ENCODE measurements around the gene FAM107A.
A peak's percentile ranks its signal among the peaks of the same experiment; 100 is the strongest.

The FAM107A gene

DNA sequence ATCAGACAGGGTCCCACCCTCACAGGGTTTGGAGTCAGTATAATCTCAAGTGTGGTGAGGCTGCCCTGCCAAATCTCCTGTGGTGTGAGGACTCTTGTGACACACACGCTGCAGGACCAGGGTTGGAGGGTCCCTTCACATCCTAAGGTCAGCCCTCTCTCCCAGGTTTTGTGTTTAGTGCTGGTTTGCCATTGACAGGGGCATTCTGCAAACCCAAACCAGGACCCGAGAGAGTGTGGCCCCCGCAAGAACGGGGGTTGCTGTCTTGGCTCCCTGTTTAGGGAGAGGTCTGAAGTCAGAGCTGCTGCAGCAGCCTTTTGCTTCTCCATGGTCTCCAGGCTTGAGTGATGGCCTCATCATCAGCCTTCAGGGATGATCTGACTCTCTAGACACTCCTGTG lies 14.7 kb downstream of the FAM107A start:
- no peak for ATAC-seq
- no peak for TF ChIP-seq CSRNP3 (CRISPR knock-in tag; IDR thresholded peaks at IDR 0.05)
- TF ChIP-seq ZFP3 (CRISPR knock-in tag; IDR thresholded peaks at IDR 0.05): no peak
- no peak for TF ChIP-seq TCF4 (CRISPR knock-in tag; IDR thresholded peaks at IDR 0.05; ENCODE audit: borderline replicate concordance)
- TF ChIP-seq, protein P1, sequence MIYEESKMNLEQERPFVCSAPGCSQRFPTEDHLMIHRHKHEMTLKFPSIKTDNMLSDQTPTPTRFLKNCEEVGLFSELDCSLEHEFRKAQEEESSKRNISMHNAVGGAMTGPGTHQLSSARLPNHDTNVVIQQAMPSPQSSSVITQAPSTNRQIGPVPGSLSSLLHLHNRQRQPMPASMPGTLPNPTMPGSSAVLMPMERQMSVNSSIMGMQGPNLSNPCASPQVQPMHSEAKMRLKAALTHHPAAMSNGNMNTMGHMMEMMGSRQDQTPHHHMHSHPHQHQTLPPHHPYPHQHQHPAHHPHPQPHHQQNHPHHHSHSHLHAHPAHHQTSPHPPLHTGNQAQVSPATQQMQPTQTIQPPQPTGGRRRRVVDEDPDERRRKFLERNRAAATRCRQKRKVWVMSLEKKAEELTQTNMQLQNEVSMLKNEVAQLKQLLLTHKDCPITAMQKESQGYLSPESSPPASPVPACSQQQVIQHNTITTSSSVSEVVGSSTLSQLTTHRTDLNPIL (CRISPR knock-in tag; IDR thresholded peaks at IDR 0.05; ENCODE audit: low read depth): no peak
- TF ChIP-seq ZC3H10 (CRISPR knock-in tag; IDR thresholded peaks at IDR 0.05): no peak

DNA sequence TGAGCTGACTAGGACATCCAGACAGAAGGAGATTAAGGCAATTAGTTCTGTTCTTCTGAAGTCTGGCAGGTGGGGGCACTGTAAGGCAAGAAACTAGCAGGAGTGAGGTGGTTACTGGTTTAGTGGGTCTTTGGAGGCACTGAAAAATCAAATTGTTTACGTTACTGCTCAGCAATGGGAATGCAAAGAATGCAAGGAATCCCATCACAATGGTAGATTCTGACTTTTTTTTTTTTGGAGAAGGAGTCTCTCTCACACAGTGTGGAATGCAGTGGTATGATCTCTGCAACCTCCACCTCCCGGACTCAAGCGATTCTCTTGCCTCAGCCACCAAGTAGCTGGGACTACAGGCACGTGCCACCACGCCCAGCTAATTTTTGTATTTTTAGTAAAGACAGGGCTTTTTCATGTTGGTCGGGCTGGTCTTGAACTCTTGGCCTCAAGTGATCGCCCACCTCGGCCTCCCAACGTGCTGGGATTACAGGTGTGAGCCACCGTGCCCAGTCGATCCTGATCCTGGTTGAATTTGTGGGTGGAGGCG lies 16.4 kb downstream of the FAM107A start:
- peak; percentile 89 for ATAC-seq
- TF ChIP-seq SNAI2 (CRISPR knock-in tag; IDR thresholded peaks at IDR 0.05) (no peak), OSR1 (CRISPR knock-in tag; IDR thresholded peaks at IDR 0.05) (no peak), ISL1 (CRISPR knock-in tag; IDR thresholded peaks at IDR 0.05) (peak; percentile 53; the same call in 1 of the 2 replicates)

- no peak for TF ChIP-seq CSRNP3 (CRISPR knock-in tag; IDR thresholded peaks at IDR 0.05)
- no peak for TF ChIP-seq ZC3H10 (CRISPR knock-in tag; IDR thresholded peaks at IDR 0.05)
These were observed 17.6 kb downstream of the FAM107A start for GRCh38 chr3:58559586-58559985.

GRCh38 chr3:58557491-58557890 lies 19.7 kb downstream of the FAM107A start:
- no peak for ATAC-seq
- TF ChIP-seq RARB (CRISPR knock-in tag; IDR thresholded peaks at IDR 0.05): no peak
- no peak for TF ChIP-seq TCF4 (CRISPR knock-in tag; IDR thresholded peaks at IDR 0.05; ENCODE audit: borderline replicate concordance)
- TF ChIP-seq CSDC2 (CRISPR knock-in tag; IDR thresholded peaks at IDR 0.05): no peak
- TF ChIP-seq PPARA (CRISPR knock-in tag; IDR thresholded peaks at IDR 0.05; ENCODE audit: borderline replicate concordance): no peak
- TF ChIP-seq OSR1 (CRISPR knock-in tag; IDR thresholded peaks at IDR 0.05): no peak
- no peak for TF ChIP-seq PATZ1 (CRISPR knock-in tag; IDR thresholded peaks at IDR 0.05; ENCODE audit: borderline replicate concordance)
- TF ChIP-seq CSRNP3 (CRISPR knock-in tag; IDR thresholded peaks at IDR 0.05): no peak
- no peak for TF ChIP-seq ZC3H10 (CRISPR knock-in tag; IDR thresholded peaks at IDR 0.05)
- TF ChIP-seq ZFP30 (CRISPR knock-in tag; IDR thresholded peaks at IDR 0.05): no peak
- no peak for TF ChIP-seq ESRRG (CRISPR knock-in tag; IDR thresholded peaks at IDR 0.05)
- TF ChIP-seq ZFP3 (CRISPR knock-in tag; IDR thresholded peaks at IDR 0.05): no peak
- TF ChIP-seq ISL1 (CRISPR knock-in tag; IDR thresholded peaks at IDR 0.05): no peak
- TF ChIP-seq TOX (CRISPR knock-in tag; IDR thresholded peaks at IDR 0.05; ENCODE audit: borderline replicate concordance): no peak
- TF ChIP-seq ZNF70 (CRISPR knock-in tag; IDR thresholded peaks at IDR 0.05): no peak
- TF ChIP-seq, protein P1 (CRISPR knock-in tag; IDR thresholded peaks at IDR 0.05; ENCODE audit: low read depth): no peak
- TF ChIP-seq ZNF8 (CRISPR knock-in tag; IDR thresholded peaks at IDR 0.05): no peak
- no peak for TF ChIP-seq GLIS3 (CRISPR knock-in tag; IDR thresholded peaks at IDR 0.05)
- no peak for TF ChIP-seq BACH2 (CRISPR knock-in tag; IDR thresholded peaks at IDR 0.05; ENCODE audit: borderline replicate concordance)

More at GRCh38 chr3:58559586-58559985, 17.6 kb downstream of the FAM107A start:
- no peak for ATAC-seq

All from SK-N-SH treated with all-trans-retinoic acid at 6 μM for 48 hours (cell line).